Right renal cortex interstitium (tissue), 3 donors: ENCODE measurements around the gene CDC25A. TPM values are rescaled to one million over a fixed set of nuclear protein-coding genes. Genes with fewer than 3 reads are reported as not detected.
"Not testable (repeated sequence)": the region's sequence is repeated elsewhere in the genome, so short reads cannot be mapped to it uniquely, and the experiment has no call there.

Experiments
- DNase-seq, 3 donors: peaks; one replicate each; pipeline ENCODE4 v3.0.0-alpha.2; 2013; ENCODE audit warnings: low read depth in 3 of 3, low spot score in 2 of 3
- polyA plus RNA-seq, 3 donors: library from polyadenylated mRNA; unstranded; fragments of 120-200 nt; gene quantifications; one replicate each; pipeline ENCODE4 v1.2.1, GENCODE V29; 2013; ENCODE audit not compliant: insufficient read length in 3 of 3

Gene CDC25A
- polyA plus RNA-seq: 10 to 100 TPM; 10.5 to 11.6 (median 11.2) TPM

DNA sequence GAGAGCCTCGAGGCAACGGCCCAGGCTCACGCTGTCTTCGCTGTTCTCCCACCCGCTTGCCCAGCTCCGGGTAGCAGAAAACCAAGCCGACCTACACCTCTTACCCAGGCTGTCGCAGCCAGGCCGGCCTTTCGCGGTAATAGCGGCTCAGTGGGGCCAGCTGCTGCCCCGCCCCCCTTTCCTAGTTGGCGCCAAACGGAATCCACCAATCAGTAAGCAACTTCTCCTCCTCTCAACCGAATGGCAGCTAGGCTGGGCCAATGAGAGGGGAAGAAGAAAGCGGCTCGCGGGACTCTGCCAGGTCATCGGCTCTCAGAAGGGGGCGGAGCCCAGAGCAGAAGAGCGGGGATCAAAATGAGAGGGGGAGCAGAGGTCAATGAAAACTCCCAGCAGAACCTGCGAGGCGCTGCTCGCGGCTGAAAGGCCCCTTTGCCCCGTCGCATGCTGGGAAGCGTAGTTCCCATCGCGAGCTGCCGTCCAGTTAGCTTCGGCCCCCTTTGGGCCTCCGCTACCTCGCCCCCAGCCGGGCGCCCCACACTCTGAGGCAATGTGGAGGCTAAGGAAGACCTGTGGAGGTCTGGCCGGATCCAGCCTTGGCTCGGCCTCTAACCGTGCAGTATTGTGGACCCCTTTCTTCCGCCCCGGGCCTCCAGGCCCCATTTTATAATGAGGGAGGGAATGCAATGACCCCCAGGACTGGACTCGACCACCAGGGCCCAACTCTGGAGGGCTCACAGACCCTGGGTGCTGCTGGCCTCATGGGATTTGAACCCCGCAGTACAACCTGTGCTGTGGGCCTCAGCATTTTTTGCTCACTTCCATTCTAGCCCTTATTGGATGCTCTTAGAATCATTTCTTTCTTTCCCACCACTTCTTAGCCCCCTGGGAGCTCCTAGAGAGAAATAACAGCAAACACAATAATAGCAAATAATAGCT, at the start of gene CDC25A:
Gene CDC25A, minus strand, starts transcription at position 152 of the 936 bp plus-strand sequence. CDS start 470 bp downstream, outside the sequence.
- peak; percentile 97 to 98 (median 97) for DNase-seq

DNA sequence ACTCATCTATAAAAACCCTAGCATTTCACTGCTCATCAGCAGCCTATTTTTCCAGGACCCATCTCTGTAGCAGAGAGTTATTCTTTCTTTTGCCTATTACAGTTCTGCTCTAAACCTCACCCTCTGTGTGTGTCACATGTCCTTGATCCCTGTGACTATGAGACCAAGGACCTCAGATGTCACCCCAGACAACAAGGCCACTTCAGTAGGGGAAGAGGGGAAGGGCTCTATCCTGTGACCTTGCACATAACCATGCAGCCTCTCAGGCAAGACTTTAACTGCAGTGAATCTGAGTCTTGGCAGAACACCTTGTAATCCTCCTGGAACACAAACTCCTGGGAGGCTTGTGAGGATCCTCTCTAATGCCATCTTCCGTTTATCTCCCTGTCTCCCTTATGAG, 48.3 kb upstream of the CDC25A start:
- DNase-seq: no peak

GRCh38 chr3:48233542-48233941, 45.3 kb upstream of the CDC25A start:
- DNase-seq: no peak

DNA sequence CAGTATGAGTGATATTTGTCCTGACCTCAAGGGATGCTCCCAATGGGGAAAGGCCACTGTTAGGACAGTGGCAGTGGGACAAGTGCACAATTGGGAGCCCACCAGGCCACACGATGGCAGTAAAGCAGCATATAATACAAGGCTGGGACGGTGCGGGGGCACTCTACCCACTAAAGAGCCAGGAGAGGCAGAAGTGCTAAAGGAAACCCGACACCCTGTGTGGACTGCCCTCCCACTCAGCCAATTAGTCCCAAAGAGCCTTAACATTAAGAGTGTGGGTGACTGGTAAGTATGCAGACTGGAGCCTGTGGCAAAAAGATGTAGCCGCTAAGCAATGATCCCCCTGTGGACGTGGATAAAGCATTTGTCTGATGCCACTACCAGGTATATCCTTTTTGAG, 44.5 kb upstream of the CDC25A start:
- DNase-seq: peak in 1 of 3 donors; percentile 65

DNA sequence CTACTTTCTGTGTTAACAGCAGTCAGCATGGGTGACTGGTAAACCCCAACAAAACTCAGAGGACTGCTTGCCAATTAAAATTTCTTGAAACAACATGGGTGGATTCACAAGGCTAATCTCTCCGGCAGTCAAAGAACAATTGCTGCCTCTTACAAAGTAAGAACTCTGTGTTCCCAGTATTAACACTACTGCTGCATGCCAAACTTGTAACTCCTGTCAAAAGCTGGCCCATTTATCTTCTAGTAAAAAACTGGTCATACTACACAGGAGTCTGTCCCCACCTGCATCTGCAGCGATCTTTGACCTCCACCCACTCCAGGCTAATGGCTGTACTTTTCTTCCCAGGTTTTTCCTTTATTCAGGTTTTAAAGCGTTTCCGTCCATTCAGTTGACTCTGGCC, 44.0 kb upstream of the CDC25A start:
- no peak for DNase-seq

GRCh38 chr3:48226939-48227338, 38.7 kb upstream of the CDC25A start:
- DNase-seq: no peak

DNA sequence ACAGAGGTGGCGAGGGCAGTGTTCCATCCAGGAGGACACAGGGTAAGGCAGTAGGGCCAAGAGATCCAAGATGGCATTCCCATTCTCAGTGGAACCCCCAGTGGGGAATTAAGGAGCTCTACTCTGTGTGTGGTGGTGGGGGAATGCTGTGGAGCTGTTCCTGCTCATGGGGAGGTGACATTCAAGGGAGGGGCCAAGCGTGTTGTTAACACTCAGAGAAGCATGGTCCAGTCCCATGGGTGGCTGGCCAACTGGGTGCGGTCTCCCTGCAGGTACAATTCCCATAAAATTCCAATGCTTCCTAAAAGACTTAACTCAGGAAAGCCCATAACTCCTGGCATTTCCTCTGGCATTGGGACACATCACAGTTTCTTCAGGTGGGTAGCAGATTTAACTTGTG, 37.4 kb upstream of the CDC25A start:
- DNase-seq: no peak

- no peak for DNase-seq
These were observed 34.6 kb upstream of the CDC25A start, which contains the start of gene CAMP for GRCh38 chr3:48222616-48223513. Gene CAMP, plus strand, starts transcription at chr3:48223495. Its CDS starts 17 bp downstream, at chr3:48223512.

DNA sequence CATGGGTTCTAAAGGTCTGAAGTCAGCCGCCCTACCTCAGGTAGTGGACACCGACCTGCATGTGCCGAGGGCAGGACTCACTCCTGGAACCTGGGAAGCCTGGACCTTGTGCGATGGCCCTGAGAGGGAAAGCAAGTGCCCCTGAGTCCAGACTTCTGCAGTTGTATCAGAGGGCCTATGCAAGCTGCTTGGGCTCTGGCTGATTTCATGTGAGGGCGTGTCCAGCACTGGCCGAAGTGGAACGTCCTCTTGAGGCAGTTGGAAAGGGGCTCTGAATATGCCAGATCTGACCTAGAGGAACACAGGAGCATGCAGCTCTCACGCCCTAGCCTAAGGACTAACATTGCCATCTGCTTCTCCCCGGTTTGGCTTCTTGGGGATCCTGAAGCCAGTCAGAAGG, 32.5 kb upstream of the CDC25A start:
- DNase-seq: no peak

DNA sequence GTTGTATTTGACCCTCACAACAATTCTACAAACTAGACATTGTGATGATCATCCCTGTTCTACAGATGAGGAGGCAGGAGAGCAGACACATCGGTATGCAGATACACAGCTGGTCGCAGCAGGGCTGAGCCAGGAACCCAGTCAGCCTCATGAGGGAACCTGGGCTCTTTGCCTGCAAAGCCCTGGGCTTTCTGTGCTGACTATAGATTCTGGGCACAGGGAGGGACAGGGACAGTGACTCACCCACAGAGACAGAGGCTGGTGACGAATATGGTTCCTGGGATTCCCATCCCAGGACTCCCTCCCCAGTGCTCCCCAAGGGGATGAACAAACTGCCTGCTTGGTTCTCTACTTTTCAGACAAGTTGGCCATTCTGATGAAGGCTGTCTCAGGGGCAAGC, 31.3 kb upstream of the CDC25A start:
- DNase-seq: no peak

GRCh38 chr3:48218537-48218936, 30.3 kb upstream of the CDC25A start:
- no peak for DNase-seq

DNA sequence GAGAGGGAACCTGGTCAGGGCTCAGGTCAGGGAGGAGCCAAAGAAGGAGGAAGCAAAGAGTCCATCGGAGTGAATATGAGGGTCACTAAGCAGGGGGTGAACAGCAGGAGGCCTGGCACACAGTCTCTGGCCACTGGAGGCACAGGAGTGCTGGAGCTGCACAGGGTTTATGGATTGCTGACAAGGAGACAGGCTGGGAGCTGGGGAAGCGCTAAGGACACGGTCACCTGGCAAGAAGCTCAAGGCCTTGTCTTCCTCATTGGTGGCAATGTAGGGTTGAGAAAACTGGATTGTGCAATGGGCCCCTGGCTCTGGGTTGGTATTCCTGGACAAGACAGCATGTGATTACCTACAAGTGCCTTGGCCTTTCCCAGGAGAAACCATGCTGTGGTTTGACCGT, 29.2 kb upstream of the CDC25A start:
- DNase-seq: no peak

DNA sequence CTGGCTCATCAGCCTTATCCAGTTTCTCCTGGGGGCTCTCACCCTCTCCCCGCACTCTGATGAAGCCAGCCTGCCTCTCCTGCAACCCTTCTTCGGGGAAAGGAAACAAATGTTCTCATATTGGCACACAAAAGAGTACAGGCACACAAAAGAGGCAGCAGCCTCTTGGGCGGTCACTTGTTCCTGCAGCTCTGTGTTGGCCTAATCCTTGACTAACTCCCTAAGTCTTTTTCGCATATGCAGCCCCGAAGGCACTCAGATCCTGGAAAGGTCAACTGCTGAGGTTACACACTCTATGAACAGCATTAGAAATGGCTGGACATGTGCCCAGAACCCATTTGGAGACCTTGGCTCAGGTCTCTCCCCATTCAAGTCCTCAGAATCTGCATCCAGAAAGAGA, 27.7 kb upstream of the CDC25A start:
- DNase-seq: no peak

GRCh38 chr3:48215466-48215865, 27.2 kb upstream of the CDC25A start:
- DNase-seq: no peak

GRCh38 chr3:48215019-48215418, 26.8 kb upstream of the CDC25A start:
- no peak for DNase-seq

DNA sequence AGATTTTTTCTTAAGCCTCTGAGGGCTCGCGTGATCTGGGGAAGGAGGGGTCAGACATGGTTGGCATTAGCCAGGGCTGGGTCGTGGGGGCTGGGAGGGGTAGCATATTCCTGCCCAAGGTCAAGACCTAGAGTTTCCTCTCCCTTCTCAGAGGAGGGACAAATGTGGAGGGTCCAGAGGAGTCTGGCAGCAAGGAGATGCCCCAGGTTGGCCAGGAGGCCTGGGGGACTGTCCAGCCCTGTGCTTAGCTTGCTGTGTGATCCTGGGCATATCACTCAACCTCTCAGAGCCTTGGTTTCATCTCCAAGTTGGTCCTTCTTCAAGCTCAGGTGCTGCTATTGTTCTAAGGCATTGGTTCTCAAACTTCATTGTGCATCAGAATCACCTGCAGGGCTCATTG, 26.0 kb upstream of the CDC25A start:
- DNase-seq: no peak

GRCh38 chr3:48211776-48212175, 23.6 kb upstream of the CDC25A start:
- not testable (repeated sequence) for DNase-seq

DNA sequence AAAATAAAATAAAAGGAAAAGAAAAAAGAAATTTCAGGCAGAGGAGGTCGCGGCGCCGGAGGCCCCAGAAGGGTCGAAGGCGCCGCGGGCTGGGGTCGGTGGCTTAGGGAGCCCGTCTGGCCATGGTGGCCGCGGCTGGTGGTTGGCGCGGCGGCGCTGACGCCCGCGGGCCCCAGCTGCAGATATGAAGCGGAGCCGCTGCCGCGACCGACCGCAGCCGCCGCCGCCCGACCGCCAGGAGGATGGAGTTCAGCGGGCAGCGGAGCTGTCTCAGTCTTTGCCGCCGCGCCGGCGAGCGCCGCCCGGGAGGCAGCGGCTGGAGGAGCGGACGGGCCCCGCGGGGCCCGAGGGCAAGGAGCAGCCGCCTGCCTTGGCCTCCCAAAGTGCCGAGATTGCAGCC, 22.3 kb upstream of the CDC25A start:
- not testable (repeated sequence) for DNase-seq

DNA sequence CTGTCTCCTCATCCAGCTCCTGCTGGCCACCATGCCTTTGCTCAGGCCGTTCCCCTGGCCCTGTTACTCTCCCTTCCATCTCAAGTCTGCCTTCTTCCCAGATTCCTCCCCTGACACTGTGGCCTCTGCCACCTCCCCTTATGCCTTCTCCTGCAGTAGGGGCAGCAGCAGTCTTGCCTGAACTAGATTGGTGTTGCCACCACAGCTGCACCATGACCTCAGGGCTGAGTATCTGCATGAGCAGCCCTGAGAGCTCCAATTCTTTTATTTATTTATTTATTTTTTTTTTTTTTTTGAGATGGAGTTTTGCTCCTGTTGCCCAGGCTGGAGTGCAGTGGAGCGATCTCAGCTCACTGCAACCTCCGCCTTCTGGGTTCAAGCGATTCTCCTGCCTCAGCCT, 21.2 kb upstream of the CDC25A start:
- DNase-seq: no peak

DNA sequence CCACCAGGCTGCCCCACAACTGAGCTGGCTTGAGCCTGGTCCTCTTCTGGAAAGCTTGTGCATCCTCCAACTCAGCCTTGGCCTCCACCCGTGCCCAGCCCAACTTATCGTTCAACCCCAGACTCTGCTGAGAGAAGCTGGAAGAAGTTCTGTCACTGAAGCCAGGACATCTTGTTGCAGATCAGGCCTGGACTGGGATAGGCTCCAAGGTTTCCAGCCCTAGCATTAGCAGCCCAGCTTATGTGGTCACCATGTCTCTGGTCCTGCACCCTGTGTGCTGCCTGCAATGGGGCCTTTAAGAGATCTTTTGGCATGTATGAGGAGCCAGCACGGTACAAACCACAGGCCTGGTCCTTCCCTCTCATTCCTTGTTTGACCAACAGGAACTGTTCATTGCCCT, 19.9 kb upstream of the CDC25A start:
- no peak for DNase-seq

DNA sequence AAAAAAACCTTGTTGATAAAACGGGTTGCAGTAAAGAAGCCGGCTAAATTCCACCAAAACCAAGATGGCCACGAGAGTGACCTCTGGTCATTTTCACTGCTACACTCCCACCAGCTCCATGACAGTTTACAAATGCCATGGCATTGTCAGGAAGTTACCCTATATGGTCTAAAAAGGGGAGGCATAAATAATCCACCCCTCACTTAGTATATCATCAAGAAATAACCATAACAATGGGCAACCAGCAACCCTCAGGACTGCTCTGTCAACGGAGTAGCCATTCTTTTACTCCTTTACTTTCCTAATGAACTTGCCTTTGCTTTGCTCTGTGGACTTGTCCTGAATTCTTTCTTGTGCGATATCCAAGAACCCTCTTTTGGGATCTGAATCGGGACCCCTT, 14.4 kb upstream of the CDC25A start:
- no peak for DNase-seq
